PFSK-1 (cell line): ENCODE measurements around the gene PAQR5.

Experiments
- FOXP2 ChIP-seq: optimal IDR thresholded peaks from 2 replicates; pipeline ENCODE3; 2011; ENCODE audit warnings: borderline replicate concordance, control low read depth, inconsistent platforms; ENCODE audit not compliant: insufficient read depth; ENCODE audit errors: extremely low read length, extremely low read depth
- POLR2AphosphoS5 ChIP-seq: IDR thresholded peaks from 2 replicates; pipeline ENCODE4 v1.6.1; 2012; ENCODE audit warnings: low read depth, mild to moderate bottlenecking, control low read depth, low read length, moderate library complexity
- SIN3A ChIP-seq: IDR thresholded peaks from 2 replicates; pipeline ENCODE4 v1.6.1; 2012; ENCODE audit warnings: mild to moderate bottlenecking, low read length, moderate library complexity, borderline replicate concordance; ENCODE audit not compliant: insufficient read depth
- TAF1 ChIP-seq: IDR thresholded peaks from 2 replicates; pipeline ENCODE4 v1.6.1; 2012; ENCODE audit warnings: low read length, control low read depth, borderline replicate concordance; ENCODE audit not compliant: insufficient read depth
- TF ChIP-seq, protein P1 (sequence below), 2 experiments: IDR thresholded peaks; 2 replicates each; pipeline versions ENCODE4 v1.6.1 to v1.8.0; 2011 to 2012; ENCODE audit warnings: low read depth in 2 of 2, low read length in 2 of 2, control low read depth in 1 of 2, inconsistent platforms in 1 of 2, mild to moderate bottlenecking in 1 of 2, moderate library complexity in 1 of 2; ENCODE audit not compliant: insufficient read depth in 1 of 2

PAQR5 gene

DNA sequence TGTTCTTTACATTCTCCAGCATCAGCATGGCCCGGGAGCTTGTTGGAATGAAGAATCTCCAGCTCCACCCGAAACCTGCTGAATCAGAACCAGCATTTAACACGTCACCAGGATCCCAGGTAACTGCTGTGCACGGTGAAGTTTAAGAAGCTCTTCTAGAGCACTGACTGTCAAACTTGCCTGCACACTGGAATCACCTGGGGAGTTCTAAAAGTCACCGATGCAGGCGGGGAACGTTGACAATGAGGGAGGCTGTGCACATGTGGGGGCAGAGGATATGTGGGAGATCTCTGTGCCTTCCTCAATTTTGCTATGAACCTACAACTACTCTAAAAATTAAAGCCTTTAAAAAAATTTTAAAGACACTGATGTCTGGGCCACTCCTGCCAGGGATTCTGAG lies 19.1 kb upstream of the PAQR5 start:
- no peak for TF ChIP-seq SIN3A
- no peak for TF ChIP-seq FOXP2
- TF ChIP-seq, protein P1, sequence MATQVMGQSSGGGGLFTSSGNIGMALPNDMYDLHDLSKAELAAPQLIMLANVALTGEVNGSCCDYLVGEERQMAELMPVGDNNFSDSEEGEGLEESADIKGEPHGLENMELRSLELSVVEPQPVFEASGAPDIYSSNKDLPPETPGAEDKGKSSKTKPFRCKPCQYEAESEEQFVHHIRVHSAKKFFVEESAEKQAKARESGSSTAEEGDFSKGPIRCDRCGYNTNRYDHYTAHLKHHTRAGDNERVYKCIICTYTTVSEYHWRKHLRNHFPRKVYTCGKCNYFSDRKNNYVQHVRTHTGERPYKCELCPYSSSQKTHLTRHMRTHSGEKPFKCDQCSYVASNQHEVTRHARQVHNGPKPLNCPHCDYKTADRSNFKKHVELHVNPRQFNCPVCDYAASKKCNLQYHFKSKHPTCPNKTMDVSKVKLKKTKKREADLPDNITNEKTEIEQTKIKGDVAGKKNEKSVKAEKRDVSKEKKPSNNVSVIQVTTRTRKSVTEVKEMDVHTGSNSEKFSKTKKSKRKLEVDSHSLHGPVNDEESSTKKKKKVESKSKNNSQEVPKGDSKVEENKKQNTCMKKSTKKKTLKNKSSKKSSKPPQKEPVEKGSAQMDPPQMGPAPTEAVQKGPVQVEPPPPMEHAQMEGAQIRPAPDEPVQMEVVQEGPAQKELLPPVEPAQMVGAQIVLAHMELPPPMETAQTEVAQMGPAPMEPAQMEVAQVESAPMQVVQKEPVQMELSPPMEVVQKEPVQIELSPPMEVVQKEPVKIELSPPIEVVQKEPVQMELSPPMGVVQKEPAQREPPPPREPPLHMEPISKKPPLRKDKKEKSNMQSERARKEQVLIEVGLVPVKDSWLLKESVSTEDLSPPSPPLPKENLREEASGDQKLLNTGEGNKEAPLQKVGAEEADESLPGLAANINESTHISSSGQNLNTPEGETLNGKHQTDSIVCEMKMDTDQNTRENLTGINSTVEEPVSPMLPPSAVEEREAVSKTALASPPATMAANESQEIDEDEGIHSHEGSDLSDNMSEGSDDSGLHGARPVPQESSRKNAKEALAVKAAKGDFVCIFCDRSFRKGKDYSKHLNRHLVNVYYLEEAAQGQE (IDR thresholded peaks at IDR 0.05; ENCODE audit: insufficient read depth in 1 of 2, low read depth in 2 of 2, low read length in 2 of 2) = no peak
- no peak for TF ChIP-seq POLR2AphosphoS5
- no peak for TF ChIP-seq TAF1

DNA sequence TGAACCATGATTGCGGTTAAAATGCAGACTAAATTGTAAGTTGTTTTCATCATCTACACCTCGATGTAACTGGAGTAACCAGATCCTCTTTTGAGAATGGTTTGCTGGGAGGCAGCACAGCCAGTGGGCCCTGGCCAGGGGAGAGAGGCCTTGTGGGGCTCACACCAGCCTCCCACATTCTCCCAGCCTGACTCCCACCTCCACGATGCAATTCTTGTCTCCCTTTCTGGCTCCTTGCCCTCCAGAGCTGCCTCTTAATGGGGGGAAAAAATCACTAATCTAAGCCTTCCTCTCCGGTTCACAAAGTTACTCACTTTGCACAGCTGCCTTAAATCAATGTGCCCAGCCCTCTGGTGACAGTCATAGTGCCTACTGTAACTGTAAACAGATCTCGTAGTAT lies 17.9 kb upstream of the PAQR5 start:
- no peak for TF ChIP-seq SIN3A

DNA sequence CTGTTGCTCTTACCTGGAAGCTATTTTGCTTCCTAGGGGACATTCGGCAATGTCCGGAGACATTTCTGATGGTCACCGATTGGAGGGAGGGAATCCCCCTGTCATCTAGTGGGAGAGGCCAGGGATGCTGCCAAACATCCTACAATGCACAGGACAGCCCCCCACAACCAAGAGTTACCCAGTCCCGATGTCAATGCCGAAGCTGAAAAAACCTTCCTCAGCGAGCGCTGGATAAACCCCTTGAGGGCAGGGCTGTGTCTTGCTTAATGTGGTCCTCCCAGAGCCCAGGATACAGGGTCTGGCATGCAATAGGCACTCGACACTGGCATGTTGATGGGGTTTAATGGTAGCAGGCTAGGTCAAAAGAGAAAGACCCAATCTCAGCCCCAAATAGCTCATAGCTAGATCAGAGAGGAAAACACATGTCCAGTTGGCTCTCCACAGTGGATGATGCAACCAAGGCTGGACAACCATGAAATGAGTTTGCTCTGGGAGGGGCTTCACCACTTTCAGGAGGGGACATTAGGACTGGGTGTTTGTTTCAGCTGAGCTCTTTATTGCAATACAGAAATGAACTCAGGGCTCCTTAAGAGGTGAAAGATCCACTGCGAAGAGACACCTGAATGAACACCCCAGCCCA lies 16.5 kb upstream of the PAQR5 start:
- no peak for TF ChIP-seq FOXP2
- no peak for TF ChIP-seq SIN3A
- TF ChIP-seq, protein P1 (IDR thresholded peaks at IDR 0.05; ENCODE audit: insufficient read depth in 1 of 2, low read depth in 2 of 2, low read length in 2 of 2) = no peak
- no peak for TF ChIP-seq TAF1
- TF ChIP-seq POLR2AphosphoS5 = no peak

DNA sequence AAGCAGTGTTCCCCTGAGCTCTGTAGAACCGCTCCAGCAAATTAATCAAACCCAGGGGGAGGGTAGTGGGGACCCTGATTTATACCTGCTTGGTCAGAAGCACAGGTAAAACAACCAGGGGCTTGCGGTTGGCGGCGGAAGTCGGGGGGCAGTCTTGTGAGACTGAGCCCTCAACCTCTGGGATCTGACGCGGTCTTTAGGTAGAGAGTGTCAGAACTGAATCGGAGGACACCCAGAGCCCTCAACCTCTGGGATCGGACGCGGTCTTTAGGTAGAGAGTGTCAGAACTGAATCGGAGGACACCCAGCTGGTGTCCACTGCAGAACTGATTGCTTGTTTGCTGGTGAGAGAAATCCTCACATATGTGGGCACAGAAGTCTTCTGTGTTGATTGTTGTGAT lies 12.9 kb upstream of the PAQR5 start:
- TF ChIP-seq, protein P1 (IDR thresholded peaks at IDR 0.05; ENCODE audit: insufficient read depth in 1 of 2, low read depth in 2 of 2, low read length in 2 of 2) = no peak
- TF ChIP-seq FOXP2 = no peak
- no peak for TF ChIP-seq TAF1
- no peak for TF ChIP-seq POLR2AphosphoS5
- TF ChIP-seq SIN3A = no peak

DNA sequence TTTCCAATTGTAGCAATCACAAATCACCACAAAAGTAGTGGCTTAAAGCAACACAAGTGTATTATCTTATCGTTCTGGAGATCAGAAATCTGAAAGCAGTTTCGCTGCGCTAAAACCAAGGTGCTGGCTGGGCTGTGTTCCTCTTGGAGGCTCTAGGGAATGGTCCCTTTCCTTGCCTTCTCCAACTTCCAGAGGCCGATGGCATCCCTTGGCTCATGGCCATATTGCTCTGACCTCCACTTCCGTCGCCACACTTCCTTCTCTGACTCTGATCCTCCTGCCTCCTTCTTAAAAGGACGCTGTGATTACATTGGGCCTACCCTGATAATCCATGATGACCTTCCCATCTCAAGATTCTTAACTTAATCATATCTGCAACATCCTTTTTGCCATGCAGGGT lies 10.7 kb upstream of the PAQR5 start:
- no peak for TF ChIP-seq TAF1
- no peak for TF ChIP-seq FOXP2
- TF ChIP-seq, protein P1 (IDR thresholded peaks at IDR 0.05; ENCODE audit: insufficient read depth in 1 of 2, low read depth in 2 of 2, low read length in 2 of 2) = no peak
- no peak for TF ChIP-seq POLR2AphosphoS5
- no peak for TF ChIP-seq SIN3A
